ENCODE results near the gene FITM1. TPM values are rescaled to one million over a fixed set of nuclear protein-coding genes. Genes with fewer than 3 reads are reported as not detected.

The FITM1 gene, protein sequence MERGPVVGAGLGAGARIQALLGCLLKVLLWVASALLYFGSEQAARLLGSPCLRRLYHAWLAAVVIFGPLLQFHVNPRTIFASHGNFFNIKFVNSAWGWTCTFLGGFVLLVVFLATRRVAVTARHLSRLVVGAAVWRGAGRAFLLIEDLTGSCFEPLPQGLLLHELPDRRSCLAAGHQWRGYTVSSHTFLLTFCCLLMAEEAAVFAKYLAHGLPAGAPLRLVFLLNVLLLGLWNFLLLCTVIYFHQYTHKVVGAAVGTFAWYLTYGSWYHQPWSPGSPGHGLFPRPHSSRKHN
- 39.1 TPM for total RNA-seq

DNA sequence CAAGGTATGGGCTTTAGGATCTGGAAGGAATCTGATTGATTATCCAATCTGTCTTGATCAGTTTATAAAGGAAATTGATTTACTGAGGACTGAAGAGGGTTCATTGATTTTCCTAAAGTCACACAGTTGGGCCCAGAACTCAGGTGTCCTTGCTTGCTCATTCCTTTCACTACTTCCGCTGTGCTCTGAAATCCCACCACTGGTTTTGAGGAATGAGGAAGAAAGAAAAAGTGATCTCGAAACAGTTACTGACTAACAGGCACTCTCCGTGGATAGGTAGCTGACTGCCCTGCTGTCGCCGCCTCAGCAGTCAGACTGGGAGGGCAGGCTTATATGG is at the start of gene FITM1:
FITM1 (plus strand) TSS at position 280 of the 337 bp plus-strand sequence. CDS start 905 bp downstream, outside the sequence.

DNA sequence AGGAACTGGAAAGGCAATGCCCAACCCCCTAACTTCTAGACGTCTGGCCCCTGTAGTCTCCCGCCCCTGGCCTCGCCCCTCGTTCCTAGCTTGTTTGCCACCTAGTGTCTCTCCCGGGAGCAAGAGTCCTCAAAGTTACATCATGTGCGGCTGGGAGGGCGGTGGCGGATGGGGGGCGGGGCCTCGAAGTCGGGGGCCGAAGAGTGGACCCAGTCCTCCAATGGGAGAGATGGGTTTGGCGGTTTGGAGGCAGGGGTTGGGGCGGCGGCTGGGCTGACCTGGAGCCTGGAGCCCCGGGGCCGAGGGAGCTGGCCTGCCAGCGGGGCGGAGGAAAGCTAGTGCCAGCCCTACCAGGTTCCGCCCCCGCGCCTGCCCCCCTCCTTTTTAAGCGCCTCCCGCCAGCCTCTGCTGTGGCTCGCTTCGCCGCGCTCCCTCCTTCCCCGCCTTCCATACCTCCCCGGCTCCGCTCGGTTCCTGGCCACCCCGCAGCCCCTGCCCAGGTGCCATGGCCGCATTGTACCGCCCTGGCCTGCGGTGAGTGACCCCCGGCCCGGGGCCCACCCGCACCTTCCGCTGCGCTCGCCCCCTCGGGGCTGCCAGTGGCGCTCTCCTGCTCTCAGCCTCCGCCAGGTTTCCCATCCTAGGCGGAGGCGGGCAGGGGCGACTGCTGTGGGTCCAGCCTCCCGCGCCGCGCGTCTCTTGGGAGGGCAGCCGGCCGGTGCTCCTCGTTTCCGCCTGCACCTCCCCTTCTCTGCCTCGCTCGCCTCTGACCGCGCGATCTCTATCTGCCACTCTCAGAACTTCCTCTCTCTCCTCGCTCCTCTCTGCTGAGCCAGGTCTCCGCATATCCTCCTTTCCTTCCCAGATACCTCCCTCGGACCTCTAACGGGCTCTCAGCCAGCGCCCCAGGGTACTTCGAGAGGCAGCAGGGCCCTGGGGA is 36.3 kb upstream of the FITM1 start, which contains the start of gene PCK2:
PCK2 (plus strand) TSS at position 411 of the 940 bp plus-strand sequence; CDS start at position 506, 95 bp downstream.

DNA sequence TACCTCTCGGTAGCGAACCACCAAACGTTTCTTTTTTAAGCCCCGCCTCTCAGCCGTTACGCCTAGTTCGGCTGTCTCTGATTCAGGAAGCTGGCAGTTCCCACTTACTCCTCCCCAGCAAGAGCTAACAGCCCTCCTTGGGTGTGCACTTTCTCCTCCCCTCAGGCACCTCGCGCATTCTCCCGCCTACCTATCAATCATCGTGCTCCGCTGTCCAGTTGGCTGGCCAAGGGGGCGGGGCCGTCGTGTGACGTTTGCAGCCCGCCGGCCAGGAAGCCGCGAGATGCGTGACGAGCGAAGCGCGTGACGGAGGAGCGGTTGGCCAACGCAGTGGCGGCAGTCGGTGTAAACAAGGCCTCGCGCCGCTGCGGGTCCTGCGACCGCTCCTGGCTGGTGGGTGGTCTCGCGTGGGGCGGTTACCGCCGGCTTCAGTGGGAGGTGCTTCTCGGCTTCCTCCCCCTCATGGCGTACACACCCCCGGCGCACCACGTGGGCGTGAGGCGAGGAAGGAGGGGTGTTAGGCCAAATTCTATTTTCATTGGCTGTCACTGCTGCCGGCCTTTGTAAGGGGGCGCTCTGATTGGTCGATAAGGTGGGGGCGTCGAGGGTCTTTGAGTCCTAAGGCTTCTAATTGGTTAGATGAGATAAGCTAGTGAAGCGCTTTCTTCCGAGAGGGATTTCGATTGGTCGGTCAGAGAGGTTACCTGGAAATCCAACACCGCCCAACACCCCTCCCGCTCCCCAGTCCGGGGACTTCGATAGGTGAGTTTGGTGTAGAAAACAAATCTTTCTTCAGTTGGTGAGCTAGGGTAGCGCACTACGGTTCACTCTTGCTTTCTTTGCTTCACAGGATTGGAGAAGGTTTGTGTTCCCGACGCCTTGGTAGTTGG is 15.7 kb upstream of the FITM1 start, which contains the start of the genes DCAF11 and NRL:
DCAF11 (plus strand) TSS at position 246 of the 890 bp plus-strand sequence. CDS start 818 bp downstream, outside the sequence.
NRL (minus strand) TSS at position 418 of the 890 bp plus-strand sequence. CDS start 32,101 bp downstream, outside the sequence.

DNA sequence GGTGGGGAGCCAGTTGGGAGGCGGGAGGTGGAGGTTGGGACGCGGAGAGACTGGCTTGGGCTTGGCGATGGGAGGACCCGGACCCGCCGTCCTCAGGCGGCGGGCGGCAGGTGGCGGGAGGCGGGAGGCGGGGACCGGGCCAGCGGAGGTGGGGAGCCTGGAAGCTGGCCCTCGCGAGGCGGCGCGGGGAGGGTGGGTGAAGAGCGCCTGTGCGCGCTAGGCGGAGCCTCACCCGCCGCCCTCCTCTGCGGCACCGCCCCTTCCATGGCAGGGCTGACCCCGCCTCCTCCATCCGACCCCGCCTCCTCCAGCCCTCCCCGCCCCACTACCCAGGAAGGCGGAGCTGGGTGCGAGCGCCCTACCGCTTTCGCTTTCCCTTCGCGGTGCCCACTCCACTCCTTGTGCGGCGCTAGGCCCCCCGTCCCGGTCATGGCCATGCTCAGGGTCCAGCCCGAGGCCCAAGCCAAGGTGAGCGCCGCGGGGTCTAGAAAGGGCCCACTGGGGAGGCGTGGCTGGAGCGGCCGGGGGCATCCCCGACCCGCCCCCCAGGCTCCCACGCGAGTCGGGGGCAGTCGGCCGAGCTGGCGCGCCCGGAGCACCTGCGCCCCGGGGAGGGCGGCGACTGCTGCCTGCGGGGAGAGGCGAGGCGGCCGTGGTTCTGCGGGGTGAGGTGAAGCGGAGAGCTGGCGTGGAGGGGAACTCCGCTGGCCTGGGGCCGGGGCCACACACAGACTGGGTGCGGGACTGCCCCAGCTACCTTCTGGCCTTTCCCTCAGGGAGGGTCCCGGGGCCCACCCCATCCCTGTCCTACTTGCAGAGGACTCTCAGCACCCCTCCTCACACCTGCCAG is 5.6 kb downstream of the FITM1 start, which contains the start of gene PSME1:
PSME1 (plus strand) TSS at position 361 of the 850 bp plus-strand sequence; CDS start at position 430, 69 bp downstream.

DNA sequence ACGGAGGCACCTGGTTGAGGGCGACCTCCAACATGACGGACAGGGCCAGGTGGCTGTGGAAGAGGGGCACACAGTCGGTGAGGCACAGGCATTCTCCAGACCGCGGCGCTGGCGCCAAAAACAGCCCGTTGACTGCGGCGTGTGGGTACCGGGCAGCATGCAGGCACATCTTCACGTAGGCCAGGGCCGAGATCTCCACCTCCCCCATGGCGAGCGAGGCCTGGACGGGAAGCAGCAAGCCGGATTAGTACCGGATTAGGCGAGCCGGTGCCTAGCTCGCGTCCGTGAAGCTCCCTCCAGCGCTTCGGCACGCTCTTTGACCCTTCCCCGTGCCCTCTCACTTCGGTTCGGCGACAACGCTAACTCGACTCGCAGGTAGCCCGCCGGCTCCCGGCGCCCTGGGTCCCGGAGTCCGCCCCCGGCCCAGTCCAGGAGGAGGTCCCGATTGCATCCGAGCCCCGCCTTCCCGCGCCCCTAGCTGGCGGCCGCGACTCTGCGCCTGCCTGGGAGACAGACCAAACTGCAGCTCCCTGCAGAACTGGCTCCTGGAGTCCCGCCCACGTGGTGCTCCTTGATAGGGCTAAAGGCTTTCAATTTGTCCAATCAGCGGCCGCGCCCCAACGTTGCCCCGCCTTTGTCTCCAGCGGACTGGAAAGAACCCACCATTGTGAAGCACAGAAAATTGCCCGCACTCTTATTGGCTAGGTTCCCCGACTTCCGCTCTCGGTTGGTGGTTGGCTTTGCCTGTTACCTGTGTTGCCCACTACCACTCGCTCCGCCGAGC is 10.8 kb downstream of the FITM1 start, which contains the start of gene EMC9:
EMC9 (minus strand) TSS at position 495 of the 784 bp plus-strand sequence; CDS start at position 208, 287 bp downstream.

DNA sequence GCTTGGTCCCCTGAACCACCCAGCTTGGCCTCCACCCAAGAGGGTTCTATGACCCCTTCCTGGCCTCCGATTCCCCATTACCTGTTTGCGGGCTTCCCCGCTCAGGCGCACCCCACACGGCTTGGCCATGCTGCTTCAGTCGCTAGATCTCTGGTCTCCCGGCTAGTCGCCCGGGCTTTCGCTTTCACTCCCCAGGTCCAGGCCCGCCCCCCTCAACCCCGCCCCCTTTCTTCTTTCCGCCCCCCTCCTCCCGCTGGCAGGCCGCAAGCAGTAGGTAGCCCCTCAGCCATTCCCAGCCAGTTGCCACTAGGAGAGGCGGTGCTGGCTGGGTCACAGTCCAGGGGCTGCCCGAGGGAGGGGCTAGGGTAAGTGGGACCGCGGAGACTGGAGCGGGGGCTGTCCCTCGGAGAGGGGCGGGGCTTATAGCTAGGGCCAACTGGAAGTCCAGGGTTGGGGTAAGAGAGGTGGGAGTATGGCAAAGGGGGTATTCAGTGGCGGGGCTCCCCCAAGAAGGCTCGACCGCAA is 16.1 kb downstream of the FITM1 start, which contains the start of gene PSME2:
PSME2 (minus strand) TSS at position 158 of the 525 bp plus-strand sequence; CDS start at position 129, 29 bp downstream.

DNA sequence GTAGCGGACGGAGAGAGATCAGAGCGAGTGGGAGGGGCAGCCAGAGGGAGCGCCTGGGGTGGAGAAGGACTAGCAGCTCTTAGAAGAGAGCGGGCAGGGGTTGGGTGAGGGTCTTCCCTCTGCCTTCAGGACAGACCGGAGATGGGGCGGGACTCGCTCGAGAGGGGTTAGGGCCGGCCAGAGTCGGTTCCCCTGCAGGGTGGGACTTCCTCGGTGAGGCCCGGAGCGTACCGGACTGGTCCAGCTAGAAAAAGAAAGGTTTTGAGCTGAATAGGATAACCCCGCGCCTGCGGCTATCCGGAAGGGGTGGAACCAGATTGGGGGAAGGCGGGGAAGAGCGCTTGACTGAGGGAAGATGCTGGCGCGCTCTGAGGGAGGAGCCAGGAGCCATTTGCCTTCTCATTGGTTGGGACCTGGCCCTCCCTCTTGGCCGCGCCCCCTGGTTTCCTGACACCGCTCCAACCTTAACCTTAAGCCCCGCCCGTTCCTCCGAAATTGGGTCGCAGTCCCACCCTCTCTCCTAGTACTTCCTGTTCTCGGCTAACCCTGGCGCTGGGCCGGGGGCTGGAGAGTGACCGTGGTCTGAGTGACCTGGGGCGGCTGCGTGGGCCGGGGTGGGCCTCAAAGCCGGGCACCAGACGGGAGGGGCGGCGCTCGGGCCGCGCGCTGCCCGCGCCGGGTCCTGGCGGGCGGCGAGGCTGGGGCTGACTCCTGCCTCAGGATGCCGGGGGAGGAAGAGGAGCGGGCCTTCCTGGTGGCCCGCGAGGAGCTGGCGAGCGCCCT is 16.7 kb downstream of the FITM1 start, which contains the start of gene RNF31:
RNF31 (plus strand) TSS at position 521 of the 783 bp plus-strand sequence; CDS start at position 722, 201 bp downstream.

DNA sequence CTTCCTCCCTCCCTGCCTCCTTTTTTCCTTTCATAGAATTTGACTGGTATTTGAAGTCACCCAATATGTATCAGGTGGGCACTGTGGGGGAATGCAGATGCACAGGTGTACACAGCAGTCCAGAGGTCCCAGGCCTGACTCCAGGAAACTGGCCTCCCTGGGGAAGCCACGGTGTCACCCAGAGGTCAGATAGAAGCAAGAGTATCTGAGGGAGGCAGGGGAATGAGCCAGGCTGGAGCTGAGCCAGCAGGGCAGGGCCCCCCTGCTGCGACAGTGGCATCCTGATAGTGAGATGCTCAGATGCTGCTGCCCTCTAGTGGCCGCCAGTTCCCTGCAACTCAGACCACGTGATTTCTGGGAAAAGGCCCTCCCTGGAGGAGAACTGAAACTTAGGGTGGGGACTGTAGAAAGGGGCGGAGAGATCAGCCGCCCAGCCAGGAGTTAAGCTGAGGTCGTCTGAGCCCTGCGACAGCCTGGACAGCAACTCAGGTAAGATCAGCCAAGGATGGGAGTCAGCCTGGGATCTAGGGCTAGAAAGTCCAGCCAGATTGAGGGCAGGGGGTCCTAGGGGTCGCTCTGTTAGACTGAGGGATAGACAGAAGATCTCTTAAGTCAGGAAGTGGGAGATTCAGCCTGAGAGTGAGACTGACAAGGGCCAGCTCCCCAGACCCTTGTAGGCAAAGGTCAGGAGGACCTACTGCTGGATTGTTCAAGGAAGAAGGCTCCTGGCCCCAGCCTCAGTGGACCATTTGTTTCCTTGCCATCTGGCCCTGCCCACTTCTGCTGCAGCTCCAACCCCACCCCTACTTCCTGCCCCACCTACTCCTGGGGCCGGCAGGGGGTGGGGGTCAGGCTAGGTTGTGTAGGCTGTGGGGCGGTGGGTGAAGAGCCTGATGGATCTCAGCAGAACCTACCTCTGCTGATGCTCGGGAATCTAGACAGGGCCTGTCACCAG is 30.7 kb downstream of the FITM1 start, which contains the start of gene IRF9:
IRF9 (plus strand) TSS at position 416 of the 955 bp plus-strand sequence. CDS start 880 bp downstream, outside the sequence.

DNA sequence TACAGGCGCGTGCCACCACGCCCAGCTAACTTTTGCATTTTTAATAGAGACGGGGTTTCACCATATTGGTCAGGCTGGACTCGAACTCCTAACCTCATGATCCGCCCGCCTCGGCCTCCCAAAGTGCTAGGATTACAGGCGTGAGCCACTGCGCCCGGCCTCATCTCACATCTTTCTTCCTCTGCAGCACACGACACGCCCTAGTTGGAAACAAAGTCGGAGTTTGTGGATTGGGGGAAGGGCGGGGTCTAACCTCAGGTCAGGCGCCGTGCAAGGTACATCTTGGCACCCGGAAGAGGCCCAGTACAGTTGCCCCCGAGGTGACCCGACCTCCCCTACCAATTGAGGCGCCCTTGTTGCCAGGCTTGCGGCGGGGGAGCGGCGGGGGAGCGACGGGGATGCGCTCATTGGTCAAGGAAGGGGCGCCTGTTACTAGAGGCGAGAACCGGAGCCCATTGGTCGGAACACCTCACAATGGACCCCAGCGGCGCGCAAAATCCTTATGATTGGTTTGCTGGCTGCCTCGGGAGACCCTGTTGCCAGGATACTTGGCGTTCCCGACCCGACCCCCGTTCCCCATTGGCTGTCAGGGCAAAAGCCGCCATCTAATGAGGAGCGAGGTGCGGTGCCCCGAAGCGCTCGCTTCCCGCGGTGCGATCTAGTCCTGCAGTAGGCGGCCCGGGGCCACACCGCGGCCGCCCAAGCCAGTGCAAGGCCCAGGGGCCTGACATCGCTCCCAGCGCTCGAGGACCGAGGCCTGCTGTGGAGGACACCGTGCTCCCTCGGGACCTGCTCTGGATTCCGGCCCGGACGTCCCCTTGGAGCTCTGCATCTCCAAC is 41.2 kb downstream of the FITM1 start, which contains the start of gene REC8:
REC8 (plus strand) TSS at position 659 of the 839 bp plus-strand sequence. CDS start 473 bp downstream, outside the sequence.

Small RNA genes within 50 kb of the gene (small RNA-seq; reads per million reads assigned to genes)
- gene IPO4 (ENCODE audit: low replicate concordance), result not detected
- gene IRF9 (ENCODE audit: low replicate concordance), result not detected
- not detected for gene RNA5SP383 (ENCODE audit: low replicate concordance)

Other genes with a start within 250 kb of the FITM1 start
- gene DHRS4, start 176.9 kb upstream of the FITM1 start, total RNA-seq, result 41.9 TPM
- 23.4 TPM for gene DHRS4L2, start 141.7 kb upstream of the FITM1 start, total RNA-seq
- gene CARMIL3, start 78.7 kb upstream of the FITM1 start, total RNA-seq, result 1.9 TPM
- gene CPNE6, start 59.1 kb upstream of the FITM1 start, total RNA-seq, result not detected
- gene PCK2, start 36.3 kb upstream of the FITM1 start, total RNA-seq, result 26.3 TPM
- gene DCAF11, start 15.9 kb upstream of the FITM1 start, total RNA-seq, result 145 TPM
- gene NRL, start 15.7 kb upstream of the FITM1 start, total RNA-seq, result 4.4 TPM
- gene PSME1, start 5.5 kb downstream of the FITM1 start, total RNA-seq, result 95.0 TPM
- 13.4 TPM for gene EMC9, start 10.9 kb downstream of the FITM1 start, total RNA-seq
- gene PSME2, start 16.0 kb downstream of the FITM1 start, total RNA-seq, result 85.5 TPM
- 52.8 TPM for gene RNF31, start 16.8 kb downstream of the FITM1 start, total RNA-seq
- 58.3 TPM for gene IRF9, start 30.6 kb downstream of the FITM1 start, total RNA-seq
- gene REC8, start 41.4 kb downstream of the FITM1 start, total RNA-seq, result 28.1 TPM
- 56.7 TPM for gene IPO4, start 58.2 kb downstream of the FITM1 start, total RNA-seq
- 51.6 TPM for gene TM9SF1, start 64.8 kb downstream of the FITM1 start, total RNA-seq
- not detected for gene TSSK4, start 75.0 kb downstream of the FITM1 start, total RNA-seq
- gene CHMP4A, start 82.8 kb downstream of the FITM1 start, total RNA-seq, result 21.8 TPM
- gene MDP1, start 85.4 kb downstream of the FITM1 start, total RNA-seq, result 14.4 TPM
- 56.1 TPM for gene NEDD8, start 101.7 kb downstream of the FITM1 start, total RNA-seq
- 60.7 TPM for gene GMPR2, start 102.3 kb downstream of the FITM1 start, total RNA-seq
- 48.2 TPM for gene TINF2, start 112.0 kb downstream of the FITM1 start, total RNA-seq
- 0.29 TPM for gene TGM1, start 132.5 kb downstream of the FITM1 start, total RNA-seq
- 18.9 TPM for gene RABGGTA, start 140.9 kb downstream of the FITM1 start, total RNA-seq
- 29.6 TPM for gene DHRS1, start 169.1 kb downstream of the FITM1 start, total RNA-seq
- 18.5 TPM for gene NOP9, start 169.2 kb downstream of the FITM1 start, total RNA-seq
- gene CIDEB, start 177.3 kb downstream of the FITM1 start, total RNA-seq, result 13.8 TPM
- gene LTB4R2, start 179.5 kb downstream of the FITM1 start, total RNA-seq, result 9.1 TPM
- 6.7 TPM for gene LTB4R, start 180.8 kb downstream of the FITM1 start, total RNA-seq
- gene ADCY4, start 204.4 kb downstream of the FITM1 start, total RNA-seq, result 29.7 TPM
- 4.3 TPM for gene RIPK3, start 209.3 kb downstream of the FITM1 start, total RNA-seq
- gene NFATC4, start 237.5 kb downstream of the FITM1 start, total RNA-seq, result 53.0 TPM